Colonic mucosa (tissue), 4 donors: ENCODE measurements around the gene MAGI2. TPM values are rescaled to one million over a fixed set of nuclear protein-coding genes. Genes with fewer than 3 reads are reported as not detected.

Experiments
- DNase-seq: peaks from one replicate; pipeline ENCODE4 v3.0.0-alpha.2; 2020
- H3K27ac ChIP-seq: fragments of 200-600 bp; one replicate; pipeline ENCODE4 v1.8.0; 2021
- H3K27me3 ChIP-seq: fragments of 200-600 bp; one replicate; pipeline ENCODE4 v1.8.0; 2021
- H3K36me3 ChIP-seq: fragments of 200-600 bp; one replicate; pipeline ENCODE4 v1.8.0; 2021
- H3K4me1 ChIP-seq: fragments of 200-600 bp; one replicate; pipeline ENCODE4 v1.8.0; 2021; ENCODE audit warnings: mild to moderate bottlenecking
- H3K4me3 ChIP-seq: fragments of 200-600 bp; one replicate; pipeline ENCODE4 v1.8.0; 2021
- H3K9ac ChIP-seq, 2 donors: one replicate each; pipeline ENCODE4 v1.7.0; 2013; ENCODE audit warnings: control low read depth in 2 of 2, low read depth in 2 of 2, low read length in 2 of 2
- H3K9me3 ChIP-seq: fragments of 200-600 bp; one replicate; pipeline ENCODE4 v1.8.0; 2021
- CTCF ChIP-seq: fragments of 200-600 bp; IDR thresholded peaks from one replicate; pipeline ENCODE4 v1.8.0; 2022; ENCODE audit warnings: antibody characterized with exemption, mild to moderate bottlenecking
- intact Hi-C: fragments of 100-400 bp; cut with DNase I; formaldehyde crosslinking; loops from one replicate; pipeline ENCODE4 v1.14.1; 2022
- total RNA-seq, 2 donors: library from RNA; stranded (reverse); fragmentation: NEBNext Ultra II Directional in 1 of 2; extraction: Animal tissue kit (Norgen Biotek cat#: 25700) in 1 of 2; gene quantifications; one replicate each; pipeline ENCODE4 v1.2.1, GENCODE V29; 2021
- donor health status: healthy.
- donor health status: DM: no; HTN: no; CAD: no.
- donor health status: DM: no; HTN: no; CAD: no.

Gene MAGI2
- total RNA-seq, 2 donors from 2014 or later: 1.1 to 2.4 TPM

GRCh38 chr7:79212334-79212733, 241.1 kb downstream of the MAGI2 start:
- Histone ChIP-seq H3K9ac (no peak overlapping the region), H3K36me3 (no peaks in the 10 kb centered on the region), H3K4me3 (no peak overlapping the region), H3K27me3 (no peaks in the 10 kb centered on the region), H3K9me3 (no peaks in the 10 kb centered on the region), H3K27ac (no peak overlapping the region), H3K4me1 (no peaks in the 10 kb centered on the region)
- DNase-seq: no peak
- intact Hi-C loops: no loop called here
- no peak for TF ChIP-seq CTCF

GRCh38 chr7:79211724-79212123, 241.7 kb downstream of the MAGI2 start:
- no peaks in the 10 kb centered on the region for H3K27me3 ChIP-seq
- no peak overlapping the region for H3K4me3 ChIP-seq
- no peaks in the 10 kb centered on the region for H3K9me3 ChIP-seq
- no peaks in the 10 kb centered on the region for H3K36me3 ChIP-seq
- H3K27ac ChIP-seq: no peak overlapping the region
- DNase-seq: no peak
- H3K9ac ChIP-seq: no peak overlapping the region
- intact Hi-C loops: no loop called here
- H3K4me1 ChIP-seq: no peaks in the 10 kb centered on the region
- TF ChIP-seq CTCF: no peak

- Histone ChIP-seq H3K9me3 (no peaks in the 10 kb centered on the region), H3K36me3 (no peaks in the 10 kb centered on the region)
- no peak for DNase-seq
Observed at GRCh38 chr7:79199961-79200360, 253.5 kb downstream of the MAGI2 start.

GRCh38 chr7:79199266-79199665, 254.2 kb downstream of the MAGI2 start:
- TF ChIP-seq CTCF: no peak
- intact Hi-C loops: no loop called here
- no peak overlapping the region for H3K4me3 ChIP-seq
- no peak overlapping the region for H3K9ac ChIP-seq
- no peaks in the 10 kb centered on the region for H3K36me3 ChIP-seq
- no peak overlapping the region for H3K27ac ChIP-seq
- H3K4me1 ChIP-seq: no peaks in the 10 kb centered on the region
- H3K9me3 ChIP-seq: no peaks in the 10 kb centered on the region
- no peaks in the 10 kb centered on the region for H3K27me3 ChIP-seq
- no peak for DNase-seq

More at GRCh38 chr7:79199961-79200360, 253.5 kb downstream of the MAGI2 start:
- Histone ChIP-seq H3K4me3 (no peak overlapping the region), H3K27ac (no peak overlapping the region), H3K4me1 (no peaks in the 10 kb centered on the region), H3K27me3 (no peaks in the 10 kb centered on the region), H3K9ac (no peak overlapping the region)
- no peak for TF ChIP-seq CTCF
- intact Hi-C loops: no loop called here

GRCh38 chr7:79185605-79186004, 267.9 kb downstream of the MAGI2 start:
- intact Hi-C loops: no loop called here
- no peak overlapping the region for H3K4me3 ChIP-seq
- H3K4me1 ChIP-seq: no peaks in the 10 kb centered on the region
- no peaks in the 10 kb centered on the region for H3K9me3 ChIP-seq
- no peak overlapping the region for H3K9ac ChIP-seq
- H3K27me3 ChIP-seq: no peaks in the 10 kb centered on the region
- H3K27ac ChIP-seq: no peak overlapping the region
- no peak for TF ChIP-seq CTCF
- no peak for DNase-seq
- no peaks in the 10 kb centered on the region for H3K36me3 ChIP-seq

GRCh38 chr7:79182283-79182682, 271.2 kb downstream of the MAGI2 start:
- Histone ChIP-seq H3K9ac (no peak overlapping the region), H3K4me3 (no peak overlapping the region), H3K27ac (no peak overlapping the region), H3K36me3 (no peaks in the 10 kb centered on the region), H3K27me3 (no peaks in the 10 kb centered on the region), H3K4me1 (no peaks in the 10 kb centered on the region), H3K9me3 (no peaks in the 10 kb centered on the region)
- no peak for TF ChIP-seq CTCF
- intact Hi-C loops: no loop called here
- no peak for DNase-seq
